GM12864 (cell line): ENCODE measurements around the gene PTPN14.

ENCODE experiments used
- DNase-seq: peaks from one replicate; pipeline ENCODE4 v3.0.0-alpha.2; 2011; ENCODE audit warnings: low read depth
- H3K4me3 ChIP-seq: 2 replicates; pipeline ENCODE4 v1.5.1; 2011; ENCODE audit warnings: mild to moderate bottlenecking, low read depth, low read length, control low read depth
- CTCF ChIP-seq: IDR thresholded peaks from 2 replicates; pipeline ENCODE4 v1.5.1; 2011; ENCODE audit warnings: low read depth, mild to moderate bottlenecking, moderate library complexity, low read length, control low read depth, inconsistent platforms; ENCODE audit errors: missing control alignments

Gene PTPN14

GRCh38 chr1:214461305-214461704 is 90.1 kb downstream of the PTPN14 start:
- DNase-seq, result no peak
- H3K4me3 ChIP-seq, result no peak overlapping the region
- TF ChIP-seq CTCF, result no peak

DNA sequence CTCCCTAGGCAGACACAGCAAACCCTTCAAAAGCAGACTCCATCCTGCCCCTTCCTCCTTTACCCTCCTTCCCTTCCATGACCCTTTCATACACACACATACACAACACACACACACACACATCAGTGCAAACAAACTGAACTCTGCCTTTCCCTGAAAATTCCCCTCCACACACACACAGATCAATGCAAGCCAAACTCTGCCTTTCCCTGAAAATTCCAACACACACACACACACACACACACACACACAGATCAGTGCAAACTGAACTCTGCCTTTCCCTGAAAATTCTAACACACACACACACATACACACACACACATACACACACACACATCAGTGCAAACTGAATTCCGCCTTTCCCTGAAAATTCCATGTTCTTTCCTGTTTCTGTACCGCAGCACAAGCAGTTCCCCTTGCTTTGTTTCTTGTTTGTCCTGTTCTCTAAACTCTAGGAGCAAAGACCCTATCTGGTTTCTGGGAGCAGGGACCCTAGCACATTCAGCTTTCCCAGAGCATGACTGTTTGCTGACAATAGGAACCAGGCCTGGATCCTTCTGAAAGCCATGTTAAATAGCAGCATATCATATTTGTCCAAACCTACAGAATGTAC is 91.0 kb downstream of the PTPN14 start:
- no peak overlapping the region for H3K4me3 ChIP-seq
- no peak for DNase-seq
- TF ChIP-seq CTCF, result no peak

DNA sequence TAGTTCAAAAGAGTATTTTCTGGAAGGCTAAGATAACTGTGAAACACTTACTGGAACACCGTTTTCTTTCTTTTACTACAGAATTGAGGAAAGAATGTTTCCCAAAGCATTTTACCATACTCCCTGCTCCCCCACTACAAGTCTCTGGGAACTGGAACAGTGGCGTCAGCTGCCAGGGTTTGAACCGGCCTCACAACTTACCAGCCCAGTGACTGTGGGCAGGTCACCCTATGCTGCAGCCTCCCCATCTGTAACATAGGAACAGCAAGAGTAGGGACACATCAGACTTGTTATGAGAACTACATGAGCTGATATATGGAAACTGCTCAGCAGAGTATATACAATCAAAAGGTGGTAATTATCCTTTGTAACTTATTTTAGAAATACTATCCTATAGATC is 91.5 kb downstream of the PTPN14 start:
- no peak for DNase-seq
- H3K4me3 ChIP-seq, result no peak overlapping the region
- no peak for TF ChIP-seq CTCF

GRCh38 chr1:214458541-214458940 is 92.9 kb downstream of the PTPN14 start:
- H3K4me3 ChIP-seq, result no peak overlapping the region
- no peak for DNase-seq
- no peak for TF ChIP-seq CTCF

DNA sequence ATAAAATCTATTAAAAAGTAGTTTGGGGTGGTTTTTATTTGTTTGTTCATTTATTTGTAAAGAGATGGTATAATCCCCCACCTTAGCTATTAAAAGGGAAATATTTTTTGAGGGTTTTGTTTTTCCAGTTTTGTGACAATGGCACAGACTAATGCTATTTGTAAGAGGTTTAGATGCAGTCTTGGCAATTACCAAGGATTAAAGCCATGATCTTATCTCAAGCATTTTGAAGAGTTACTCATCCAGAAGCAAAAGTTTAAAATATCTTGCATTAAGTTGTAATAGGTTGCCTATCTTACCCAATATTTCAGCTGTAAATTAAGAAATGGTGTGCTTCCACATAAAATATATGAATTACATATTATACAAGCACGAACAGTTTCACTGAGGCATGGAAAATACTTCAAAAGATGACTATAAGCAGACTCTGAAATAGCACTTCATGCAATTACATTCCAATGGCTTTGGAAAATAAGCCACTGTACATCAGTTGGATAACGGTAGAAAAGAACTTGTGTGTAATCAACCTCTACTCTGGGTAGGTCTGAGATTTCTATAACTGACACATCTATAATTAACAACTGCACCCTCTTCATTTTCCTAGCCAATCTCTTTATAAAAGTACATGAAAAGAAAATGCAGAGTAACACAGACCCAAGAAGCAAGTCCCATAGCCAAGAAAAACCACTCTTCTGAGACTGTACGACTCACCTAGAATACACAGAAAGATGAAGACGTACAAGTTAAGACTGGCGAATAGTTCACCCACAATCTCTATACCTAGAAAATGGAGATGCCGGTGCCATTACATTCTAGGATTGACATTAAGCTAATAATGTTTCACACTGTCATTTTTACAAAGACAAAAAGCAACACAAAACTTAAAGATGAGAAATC is 95.2 kb downstream of the PTPN14 start:
- DNase-seq, result no peak
- TF ChIP-seq CTCF, result no peak
- no peak overlapping the region for H3K4me3 ChIP-seq

GRCh38 chr1:214455479-214455878 is 95.9 kb downstream of the PTPN14 start:
- no peak for DNase-seq
- no peak overlapping the region for H3K4me3 ChIP-seq
- TF ChIP-seq CTCF, result no peak
